ENCODE measurements around the gene FAM20C. TPM values are rescaled to one million over a fixed set of nuclear protein-coding genes. Genes with fewer than 3 reads are reported as not detected.

The FAM20C gene
- total RNA-seq, 3 donors from 2014 or later (not counting 1 experiment from before 2014, with no cell fraction given), result 1.2 to 8.6 (median 3.9) TPM

- Histone ChIP-seq H3K4me1 (ENCODE audit: control insufficient read depth, insufficient read depth, low read length) (no peaks in the 10 kb centered on the region), H3K36me3 (ENCODE audit: control insufficient read depth, insufficient read depth, low read length) (no peaks in the 10 kb centered on the region), H3K27me3 (ENCODE audit: control insufficient read depth, insufficient read depth, low read length) (no peaks in the 10 kb centered on the region), H3K9me3 (ENCODE audit: control insufficient read depth, insufficient read depth, low read length) (no peaks in the 10 kb centered on the region), H3K4me3 (ENCODE audit: low read length) (no peak overlapping the region), H3K27ac (ENCODE audit: low read length) (no peak overlapping the region)
- Mint-ChIP-seq H3K36me3 (no peaks in the 10 kb centered on the region), H3K4me1 (no peaks in the 10 kb centered on the region), H3K27ac (no peak overlapping the region), H3K9me3 (no peaks in the 10 kb centered on the region), H3K27me3 (ENCODE audit: low read depth in 2 of 2) (no peaks in the 10 kb centered on the region), H3K4me3 (no peak overlapping the region)
- 88% methylated on average over 27 of the region's 27 CpGs for WGBS (ENCODE audit: insufficient coverage)
- intact Hi-C loops (cut with micrococcal nuclease), result no loop called here
- DNase-seq (no peak), ATAC-seq (no peak)
- no peak for TF ChIP-seq CTCF (IDR thresholded peaks at IDR 0.05)
These were observed 21.1 kb downstream of the FAM20C start for GRCh38 chr7:213324-213993.

GRCh38 chr7:214410-215212 lies 22.2 kb downstream of the FAM20C start:
- DNase-seq (no peak), ATAC-seq (no peak)
- no peaks in the 10 kb centered on the region for H3K36me3 ChIP-seq (ENCODE audit: control insufficient read depth, insufficient read depth, low read length)
- H3K27ac ChIP-seq (ENCODE audit: low read length), result no peak overlapping the region
- Mint-ChIP-seq H3K36me3 (no peaks in the 10 kb centered on the region), H3K4me1 (no peaks in the 10 kb centered on the region), H3K9me3 (no peaks in the 10 kb centered on the region), H3K27me3 (ENCODE audit: low read depth in 2 of 2) (no peaks in the 10 kb centered on the region), H3K4me3 (no peak overlapping the region), H3K27ac (no peak overlapping the region)
- no peaks in the 10 kb centered on the region for H3K27me3 ChIP-seq (ENCODE audit: control insufficient read depth, insufficient read depth, low read length)
- TF ChIP-seq CTCF (IDR thresholded peaks at IDR 0.05), result no peak
- intact Hi-C loops (cut with micrococcal nuclease), result no loop called here
- no peaks in the 10 kb centered on the region for H3K9me3 ChIP-seq (ENCODE audit: control insufficient read depth, insufficient read depth, low read length)
- 89% methylated on average over 36 of the region's 36 CpGs for whole genome bisulfite sequencing (ENCODE audit: insufficient coverage)
- H3K4me1 ChIP-seq (ENCODE audit: control insufficient read depth, insufficient read depth, low read length), result no peaks in the 10 kb centered on the region
- H3K4me3 ChIP-seq (ENCODE audit: low read length), result no peak overlapping the region

- no peak for DNase-seq
- Histone ChIP-seq H3K4me3 (ENCODE audit: low read length) (no peak overlapping the region), H3K27me3 (ENCODE audit: control insufficient read depth, insufficient read depth, low read length) (no peaks in the 10 kb centered on the region), H3K27ac (ENCODE audit: low read length) (no peak overlapping the region), H3K36me3 (ENCODE audit: control insufficient read depth, insufficient read depth, low read length) (no peaks in the 10 kb centered on the region), H3K9me3 (ENCODE audit: control insufficient read depth, insufficient read depth, low read length) (no peaks in the 10 kb centered on the region), H3K4me1 (ENCODE audit: control insufficient read depth, insufficient read depth, low read length) (no peaks in the 10 kb centered on the region)
- intact Hi-C loops (cut with micrococcal nuclease), result no loop called here
- Mint-ChIP-seq H3K4me1 (no peaks in the 10 kb centered on the region), H3K27ac (no peak overlapping the region), H3K27me3 (ENCODE audit: low read depth in 2 of 2) (no peaks in the 10 kb centered on the region), H3K9me3 (no peaks in the 10 kb centered on the region), H3K4me3 (no peak overlapping the region), H3K36me3 (no peaks in the 10 kb centered on the region)
- no peak for ATAC-seq
- TF ChIP-seq CTCF (IDR thresholded peaks at IDR 0.05), result no peak
- WGBS (ENCODE audit: insufficient coverage), result 90% methylated on average over 23 of the region's 24 CpGs
These were observed 24.3 kb downstream of the FAM20C start for GRCh38 chr7:216360-217300.

All from natural killer cell (primary cell).